ENCODE data around the gene CCDC159.

Gene CCDC159

GRCh38 chr19:11375143-11375948 is 29.0 kb downstream of the CCDC159 start (continued):
- TF ChIP-seq, protein P1, sequence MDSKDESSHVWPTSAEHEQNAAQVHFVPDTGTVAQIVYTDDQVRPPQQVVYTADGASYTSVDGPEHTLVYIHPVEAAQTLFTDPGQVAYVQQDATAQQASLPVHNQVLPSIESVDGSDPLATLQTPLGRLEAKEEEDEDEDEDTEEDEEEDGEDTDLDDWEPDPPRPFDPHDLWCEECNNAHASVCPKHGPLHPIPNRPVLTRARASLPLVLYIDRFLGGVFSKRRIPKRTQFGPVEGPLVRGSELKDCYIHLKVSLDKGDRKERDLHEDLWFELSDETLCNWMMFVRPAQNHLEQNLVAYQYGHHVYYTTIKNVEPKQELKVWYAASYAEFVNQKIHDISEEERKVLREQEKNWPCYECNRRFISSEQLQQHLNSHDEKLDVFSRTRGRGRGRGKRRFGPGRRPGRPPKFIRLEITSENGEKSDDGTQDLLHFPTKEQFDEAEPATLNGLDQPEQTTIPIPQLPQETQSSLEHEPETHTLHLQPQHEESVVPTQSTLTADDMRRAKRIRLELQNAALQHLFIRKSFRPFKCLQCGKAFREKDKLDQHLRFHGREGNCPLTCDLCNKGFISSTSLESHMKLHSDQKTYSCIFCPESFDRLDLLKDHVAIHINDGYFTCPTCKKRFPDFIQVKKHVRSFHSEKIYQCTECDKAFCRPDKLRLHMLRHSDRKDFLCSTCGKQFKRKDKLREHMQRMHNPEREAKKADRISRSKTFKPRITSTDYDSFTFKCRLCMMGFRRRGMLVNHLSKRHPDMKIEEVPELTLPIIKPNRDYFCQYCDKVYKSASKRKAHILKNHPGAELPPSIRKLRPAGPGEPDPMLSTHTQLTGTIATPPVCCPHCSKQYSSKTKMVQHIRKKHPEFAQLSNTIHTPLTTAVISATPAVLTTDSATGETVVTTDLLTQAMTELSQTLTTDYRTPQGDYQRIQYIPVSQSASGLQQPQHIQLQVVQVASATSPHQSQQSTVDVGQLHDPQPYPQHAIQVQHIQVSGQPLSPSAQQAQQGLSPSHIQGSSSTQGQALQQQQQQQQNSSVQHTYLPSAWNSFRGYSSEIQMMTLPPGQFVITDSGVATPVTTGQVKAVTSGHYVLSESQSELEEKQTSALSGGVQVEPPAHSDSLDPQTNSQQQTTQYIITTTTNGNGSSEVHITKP (tag by site-specific recombination; IDR thresholded peaks at IDR 0.05) = 0 out of 2 replicates have a peak, but pooled peaks have one; percentile 7

DNA sequence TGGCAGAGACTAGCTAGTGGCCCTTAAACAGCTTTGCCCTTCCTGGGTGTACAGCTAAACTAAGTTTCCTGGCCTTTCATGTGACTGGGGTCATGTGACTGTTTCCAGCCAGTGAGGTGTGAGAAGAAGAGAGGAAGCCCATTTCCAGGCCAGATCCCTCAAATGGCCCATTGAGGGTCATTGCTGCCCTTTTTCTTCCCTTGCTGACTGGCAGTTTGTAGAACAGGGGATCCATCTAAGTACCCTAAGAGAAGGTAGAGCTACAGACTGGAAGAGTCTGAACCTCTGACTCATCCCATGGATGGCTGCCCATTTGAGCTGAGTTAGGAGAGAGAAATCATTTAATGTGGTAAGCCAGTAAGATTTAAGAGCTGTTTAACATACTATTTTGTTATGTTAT is 30.9 kb downstream of the CCDC159 start:
- H3K4me1 ChIP-seq (ENCODE audit: control insufficient read depth, insufficient read depth, low read length) = peaks cover 4% of the 10 kb centered on the region; the same call in 1 of the 2 replicates
- peak overlapping the region; percentile 20; the same call in 1 of the 2 replicates for H3K27ac ChIP-seq (ENCODE audit: extremely low read depth, low read depth, low read length)
- ChIA-PET POLR2A (interaction anchor here (0.6 to 1.7 kb wide), 8 partner anchors 68 to 779 kb away, joined by 3 to 13 read pairs (median 4); partner anchors contain the start of gene ELOF1), CTCF (interaction anchor here (0.6 to 2.1 kb wide), 17 partner anchors 14 to 894 kb away, joined by 3 to 11 read pairs (median 4); partner anchors contain the start of genes ODAD3 and PRKCSH)
- peaks cover 0 to 21% of the 10 kb centered on the region in 2 experiments; a peak in 2 of 3 replicates for H3K36me3 ChIP-seq (ENCODE audit: control insufficient read depth in 2 of 2, insufficient read depth in 1 of 2, low read length in 2 of 2)
- no peak overlapping the region for H3K4me3 ChIP-seq (ENCODE audit: low read depth, low read length)
- H3K9me3 ChIP-seq (ENCODE audit: control insufficient read depth, insufficient read depth, low read depth, low read length) = no peaks in the 10 kb centered on the region
- TF ChIP-seq ZSCAN30 (tag by site-specific recombination; IDR thresholded peaks at IDR 0.05) (no peak), KLF10 (tag by site-specific recombination; IDR thresholded peaks at IDR 0.05) (no peak), ZNF530 (tag by site-specific recombination; IDR thresholded peaks at IDR 0.05; ENCODE audit: low read depth) (no peak), FEZF1 (tag by site-specific recombination; IDR thresholded peaks at IDR 0.05) (peak; percentile 80), ZNF146 (tag by site-specific recombination; IDR thresholded peaks at IDR 0.05) (no peak), ZBTB20 (tag by site-specific recombination; IDR thresholded peaks at IDR 0.05) (peak; percentile 22; the same call in 1 of the 2 replicates), ZNF600 (tag by site-specific recombination; IDR thresholded peaks at IDR 0.05) (no peak), ZNF248 (tag by site-specific recombination; IDR thresholded peaks at IDR 0.05) (no peak), RBAK (tag by site-specific recombination; IDR thresholded peaks at IDR 0.05) (no peak), ZNF768 (tag by site-specific recombination; IDR thresholded peaks at IDR 0.05) (no peak), ZBTB21 (tag by site-specific recombination; IDR thresholded peaks at IDR 0.05) (no peak), ZFP69B (tag by site-specific recombination; IDR thresholded peaks at IDR 0.05) (no peak), GLIS2 (tag by site-specific recombination; IDR thresholded peaks at IDR 0.05) (no peak), ZNF621 (tag by site-specific recombination; IDR thresholded peaks at IDR 0.05) (no peak), ZNF830 (tag by site-specific recombination; IDR thresholded peaks at IDR 0.05; ENCODE audit: low read depth) (no peak), SETDB1 (IDR thresholded peaks at IDR 0.05; ENCODE audit: insufficient read length, low read length) (no peak), ZSCAN4 (tag by site-specific recombination; IDR thresholded peaks at IDR 0.05) (no peak), ZNF624 (tag by site-specific recombination; IDR thresholded peaks at IDR 0.05) (no peak), ELK4 (IDR thresholded peaks at IDR 0.05; ENCODE audit: borderline replicate concordance, low read depth, low read length) (no peak)
- TF ChIP-seq, protein P2, sequence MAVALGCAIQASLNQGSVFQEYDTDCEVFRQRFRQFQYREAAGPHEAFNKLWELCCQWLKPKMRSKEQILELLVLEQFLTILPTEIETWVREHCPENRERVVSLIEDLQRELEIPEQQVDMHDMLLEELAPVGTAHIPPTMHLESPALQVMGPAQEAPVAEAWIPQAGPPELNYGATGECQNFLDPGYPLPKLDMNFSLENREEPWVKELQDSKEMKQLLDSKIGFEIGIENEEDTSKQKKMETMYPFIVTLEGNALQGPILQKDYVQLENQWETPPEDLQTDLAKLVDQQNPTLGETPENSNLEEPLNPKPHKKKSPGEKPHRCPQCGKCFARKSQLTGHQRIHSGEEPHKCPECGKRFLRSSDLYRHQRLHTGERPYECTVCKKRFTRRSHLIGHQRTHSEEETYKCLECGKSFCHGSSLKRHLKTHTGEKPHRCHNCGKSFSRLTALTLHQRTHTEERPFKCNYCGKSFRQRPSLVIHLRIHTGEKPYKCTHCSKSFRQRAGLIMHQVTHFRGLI (tag by site-specific recombination; IDR thresholded peaks at IDR 0.05) = no peak
- TF ChIP-seq, protein P3, sequence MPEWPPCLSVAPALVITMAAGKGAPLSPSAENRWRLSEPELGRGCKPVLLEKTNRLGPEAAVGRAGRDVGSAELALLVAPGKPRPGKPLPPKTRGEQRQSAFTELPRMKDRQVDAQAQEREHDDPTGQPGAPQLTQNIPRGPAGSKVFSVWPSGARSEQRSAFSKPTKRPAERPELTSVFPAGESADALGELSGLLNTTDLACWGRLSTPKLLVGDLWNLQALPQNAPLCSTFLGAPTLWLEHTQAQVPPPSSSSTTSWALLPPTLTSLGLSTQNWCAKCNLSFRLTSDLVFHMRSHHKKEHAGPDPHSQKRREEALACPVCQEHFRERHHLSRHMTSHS (tag by site-specific recombination; IDR thresholded peaks at IDR 0.05) = no peak
- TF ChIP-seq, protein P4, sequence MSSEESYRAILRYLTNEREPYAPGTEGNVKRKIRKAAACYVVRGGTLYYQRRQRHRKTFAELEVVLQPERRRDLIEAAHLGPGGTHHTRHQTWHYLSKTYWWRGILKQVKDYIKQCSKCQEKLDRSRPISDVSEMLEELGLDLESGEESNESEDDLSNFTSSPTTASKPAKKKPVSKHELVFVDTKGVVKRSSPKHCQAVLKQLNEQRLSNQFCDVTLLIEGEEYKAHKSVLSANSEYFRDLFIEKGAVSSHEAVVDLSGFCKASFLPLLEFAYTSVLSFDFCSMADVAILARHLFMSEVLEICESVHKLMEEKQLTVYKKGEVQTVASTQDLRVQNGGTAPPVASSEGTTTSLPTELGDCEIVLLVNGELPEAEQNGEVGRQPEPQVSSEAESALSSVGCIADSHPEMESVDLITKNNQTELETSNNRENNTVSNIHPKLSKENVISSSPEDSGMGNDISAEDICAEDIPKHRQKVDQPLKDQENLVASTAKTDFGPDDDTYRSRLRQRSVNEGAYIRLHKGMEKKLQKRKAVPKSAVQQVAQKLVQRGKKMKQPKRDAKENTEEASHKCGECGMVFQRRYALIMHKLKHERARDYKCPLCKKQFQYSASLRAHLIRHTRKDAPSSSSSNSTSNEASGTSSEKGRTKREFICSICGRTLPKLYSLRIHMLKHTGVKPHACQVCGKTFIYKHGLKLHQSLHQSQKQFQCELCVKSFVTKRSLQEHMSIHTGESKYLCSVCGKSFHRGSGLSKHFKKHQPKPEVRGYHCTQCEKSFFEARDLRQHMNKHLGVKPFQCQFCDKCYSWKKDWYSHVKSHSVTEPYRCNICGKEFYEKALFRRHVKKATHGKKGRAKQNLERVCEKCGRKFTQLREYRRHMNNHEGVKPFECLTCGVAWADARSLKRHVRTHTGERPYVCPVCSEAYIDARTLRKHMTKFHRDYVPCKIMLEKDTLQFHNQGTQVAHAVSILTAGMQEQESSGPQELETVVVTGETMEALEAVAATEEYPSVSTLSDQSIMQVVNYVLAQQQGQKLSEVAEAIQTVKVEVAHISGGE (tag by site-specific recombination; conservative IDR thresholded peaks at IDR 0.05; ENCODE audit: low read depth) = no peak
